Coronary artery (tissue), 2 donors: Measurements from ENCODE around the gene TMEM178B.
A peak's percentile ranks its signal among the peaks of the same experiment; 100 is the strongest.

Experiments
- DNase-seq: peaks from one replicate; pipeline ENCODE4 v3.0.0-alpha.2; 2017; ENCODE audit warnings: low spot score
- H3K27ac ChIP-seq, 2 donors: fragments of 200-600 bp; sonication (generic); one replicate each; pipeline ENCODE4 v1.5.1; 2016 to 2019
- H3K4me3 ChIP-seq: fragments of 200-600 bp; sonication (generic); 2 replicates; pipeline ENCODE4 v1.5.1; 2016; ENCODE audit warnings: mild to moderate bottlenecking, moderate library complexity
- CTCF ChIP-seq: fragments of 200-600 bp; sonication (generic); IDR thresholded peaks from one replicate; pipeline ENCODE4 v1.5.1; 2019; ENCODE audit warnings: antibody characterized with exemption

The TMEM178B gene

GRCh38 chr7:141220263-141220880 is 146.5 kb downstream of the TMEM178B start:
- no peak for TF ChIP-seq CTCF
- no peak overlapping the region for H3K4me3 ChIP-seq
- DNase-seq = peak; percentile 14
- H3K27ac ChIP-seq = no peak overlapping the region

GRCh38 chr7:141221007-141221612 is 147.2 kb downstream of the TMEM178B start:
- no peak overlapping the region for H3K27ac ChIP-seq
- no peak overlapping the region for H3K4me3 ChIP-seq
- DNase-seq = no peak
- no peak for TF ChIP-seq CTCF

GRCh38 chr7:141225916-141226618 is 152.2 kb downstream of the TMEM178B start:
- TF ChIP-seq CTCF = no peak
- no peak overlapping the region for H3K4me3 ChIP-seq
- H3K27ac ChIP-seq = no peak overlapping the region

GRCh38 chr7:141227454-141227853 is 153.6 kb downstream of the TMEM178B start:
- DNase-seq = no peak
- Histone ChIP-seq H3K27ac (no peak overlapping the region), H3K4me3 (no peak overlapping the region)
- TF ChIP-seq CTCF = no peak

More at GRCh38 chr7:141225916-141226618, 152.2 kb downstream of the TMEM178B start:
- peak; percentile 41 for DNase-seq

- H3K4me3 ChIP-seq = no peak overlapping the region
- peak; percentile 38 for DNase-seq
- H3K27ac ChIP-seq = no peak overlapping the region
- TF ChIP-seq CTCF = no peak
Observed at GRCh38 chr7:141228482-141228881, 154.6 kb downstream of the TMEM178B start.

- no peak overlapping the region for H3K4me3 ChIP-seq
- no peak for DNase-seq
- H3K27ac ChIP-seq = no peak overlapping the region
- TF ChIP-seq CTCF = no peak
Observed at GRCh38 chr7:141231018-141231792, 157.3 kb downstream of the TMEM178B start.
